GM04503 (cell line): Measurements from ENCODE around the gene FAM13A.
A peak's percentile ranks its signal among the peaks of the same experiment; 100 is the strongest.

Experiments used
- DNase-seq: peaks from one replicate; pipeline ENCODE4 v3.0.0-alpha.2; 2012; ENCODE audit warnings: low read depth

FAM13A gene

GRCh38 chr4:88745581-88746163 lies 311.3 kb downstream of the FAM13A start:
- DNase-seq = no peak

DNA sequence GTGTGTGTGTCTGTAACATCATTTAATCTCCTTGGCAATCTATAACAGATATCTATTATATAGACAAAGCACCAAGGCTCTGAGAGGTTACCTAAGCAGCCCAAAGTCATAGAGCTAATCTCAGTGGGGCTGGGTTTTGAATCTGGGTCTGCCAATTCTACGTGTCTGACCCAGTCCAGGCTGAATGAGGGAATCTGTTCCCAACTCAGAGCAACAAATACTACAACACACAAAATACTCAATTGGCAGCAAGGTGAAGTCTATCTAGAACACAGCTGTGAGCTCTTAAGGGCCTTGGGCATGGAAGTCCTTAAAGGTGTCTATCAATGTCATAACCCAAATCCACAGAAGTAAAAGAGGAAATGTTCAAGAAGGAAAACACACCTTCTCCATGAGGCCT lies 311.8 kb downstream of the FAM13A start:
- DNase-seq = no peak

GRCh38 chr4:88744609-88745008 lies 312.4 kb downstream of the FAM13A start:
- no peak for DNase-seq

DNA sequence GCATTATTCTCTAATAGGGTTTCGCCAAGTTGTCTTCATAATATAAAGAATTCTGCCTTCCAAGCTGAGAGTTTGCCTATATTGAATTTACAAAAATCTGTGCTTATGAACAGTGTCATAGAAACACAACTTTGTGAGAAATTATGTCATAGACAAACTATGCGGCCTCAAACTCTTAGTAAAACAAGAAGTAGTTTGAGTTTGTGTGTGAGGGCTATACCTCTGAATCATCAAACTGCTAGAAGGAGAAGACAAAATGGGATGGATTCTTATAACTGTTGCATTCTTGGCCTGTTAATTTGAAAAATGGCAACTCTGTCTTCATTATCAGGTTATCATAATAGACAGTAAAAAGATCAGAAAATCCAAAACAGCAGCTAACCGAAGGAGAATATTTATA lies 313.3 kb downstream of the FAM13A start:
- DNase-seq = peak; percentile 73

GRCh38 chr4:88742561-88742960 lies 314.4 kb downstream of the FAM13A start:
- DNase-seq = no peak

DNA sequence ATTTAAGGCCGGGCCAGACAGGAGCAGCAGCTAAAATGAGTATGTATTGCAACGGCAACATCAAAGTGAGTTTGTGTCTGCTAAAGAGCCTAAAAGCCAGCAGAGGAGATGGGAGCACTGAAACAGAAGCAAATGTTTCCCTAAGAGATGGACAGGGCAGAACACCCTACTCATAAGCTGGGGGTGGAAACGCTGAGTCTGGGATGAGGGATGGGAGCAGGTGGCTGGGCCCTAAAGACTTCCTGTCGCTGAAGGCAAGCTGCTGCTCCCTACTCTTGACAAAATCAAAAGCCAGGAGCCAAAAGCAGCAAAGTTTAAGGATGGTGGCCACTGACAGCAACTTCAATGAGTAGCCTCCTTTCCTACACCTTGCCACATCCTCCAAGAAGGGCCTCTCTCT lies 318.8 kb downstream of the FAM13A start:
- DNase-seq = no peak

DNA sequence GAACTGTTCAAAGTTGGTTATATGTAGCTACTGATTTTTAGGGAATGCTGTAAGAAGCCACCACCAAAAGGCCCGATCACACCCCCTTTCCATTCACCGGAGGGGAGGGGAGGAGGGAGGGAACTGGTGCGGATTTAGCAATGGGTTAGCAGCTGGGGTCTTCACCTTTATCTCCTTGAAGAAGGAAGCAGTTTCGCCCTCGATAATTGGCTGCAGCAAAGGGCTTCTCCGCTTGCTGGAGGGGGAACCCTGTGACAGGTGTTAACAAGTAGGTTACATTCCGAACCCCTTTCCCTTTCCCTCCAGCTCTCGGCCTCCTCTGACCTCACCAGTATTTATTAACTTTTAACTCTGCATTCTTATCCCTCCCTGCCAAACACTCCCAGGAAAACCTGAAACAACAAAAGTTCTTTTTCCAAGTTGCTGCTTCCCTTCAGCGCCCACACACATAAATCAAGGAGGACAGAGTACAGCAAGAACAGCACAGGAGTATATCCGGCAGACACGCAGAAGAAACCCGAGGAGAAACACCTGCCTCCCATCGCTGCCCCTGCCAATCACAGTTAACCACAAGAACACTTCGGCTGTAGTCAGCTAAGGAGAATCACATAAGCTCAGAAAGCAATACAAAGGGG lies 319.6 kb downstream of the FAM13A start:
- no peak for DNase-seq

GRCh38 chr4:88736264-88736663 lies 320.7 kb downstream of the FAM13A start:
- DNase-seq = no peak

DNA sequence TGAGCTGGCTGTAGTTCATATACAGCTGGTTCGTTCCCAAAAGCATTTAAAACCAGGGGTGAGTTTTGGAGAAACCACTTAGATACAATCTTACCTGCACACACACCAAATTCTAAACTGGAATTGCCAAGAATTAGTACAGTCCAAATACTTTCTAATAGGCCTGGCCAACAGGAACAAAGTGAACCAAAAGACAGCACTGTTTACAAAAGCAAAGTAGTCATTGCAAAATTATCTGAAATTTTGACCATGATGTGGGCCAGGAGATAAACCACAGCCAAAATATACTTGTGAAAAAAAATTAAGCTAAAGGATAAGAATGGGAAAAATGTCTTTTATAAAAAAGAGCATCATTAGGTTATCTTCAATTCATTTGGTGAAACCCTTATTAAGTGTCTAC lies 321.4 kb downstream of the FAM13A start:
- DNase-seq = no peak

GRCh38 chr4:88734403-88734949 lies 322.5 kb downstream of the FAM13A start:
- DNase-seq = no peak

GRCh38 chr4:88732714-88733368 lies 324.1 kb downstream of the FAM13A start:
- no peak for DNase-seq

DNA sequence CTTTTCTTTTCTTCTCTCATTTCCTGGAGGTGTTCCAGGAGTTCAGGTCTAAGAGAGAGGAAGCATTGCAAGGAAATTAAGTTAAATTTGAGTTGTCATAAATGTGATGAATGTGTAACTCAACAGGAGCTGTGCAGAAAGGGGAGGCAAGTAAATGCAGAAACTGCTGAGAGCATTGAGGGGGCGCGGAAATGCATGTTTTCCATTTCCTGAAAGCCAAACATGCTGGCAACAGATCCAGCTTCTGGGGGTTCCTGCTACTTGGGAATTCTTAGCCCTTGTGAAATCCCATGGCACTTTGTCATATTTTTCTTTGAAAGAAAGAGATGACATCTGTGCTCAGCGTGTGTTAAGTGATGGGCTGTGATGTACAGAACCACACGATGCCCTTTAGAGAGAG lies 325.6 kb downstream of the FAM13A start:
- DNase-seq = no peak

DNA sequence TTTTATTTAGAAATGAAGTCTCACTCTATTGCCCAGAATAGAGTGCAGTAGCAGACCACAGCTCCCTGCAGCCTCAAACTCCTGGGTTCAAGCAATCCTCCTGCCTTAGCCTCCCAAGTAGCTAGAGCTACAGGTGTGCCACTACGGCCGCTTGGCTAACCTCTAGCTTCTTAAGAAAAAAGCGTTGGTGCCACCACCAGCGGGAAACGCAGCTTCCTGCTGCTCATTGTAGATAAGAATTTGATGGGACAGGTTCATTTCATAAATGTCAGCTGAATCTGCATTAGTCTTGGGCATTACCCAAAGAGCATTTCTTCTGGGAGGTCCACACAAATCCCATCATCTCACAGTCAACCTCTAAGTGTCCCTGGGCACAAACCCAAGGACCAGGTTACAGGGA lies 326.2 kb downstream of the FAM13A start:
- no peak for DNase-seq

DNA sequence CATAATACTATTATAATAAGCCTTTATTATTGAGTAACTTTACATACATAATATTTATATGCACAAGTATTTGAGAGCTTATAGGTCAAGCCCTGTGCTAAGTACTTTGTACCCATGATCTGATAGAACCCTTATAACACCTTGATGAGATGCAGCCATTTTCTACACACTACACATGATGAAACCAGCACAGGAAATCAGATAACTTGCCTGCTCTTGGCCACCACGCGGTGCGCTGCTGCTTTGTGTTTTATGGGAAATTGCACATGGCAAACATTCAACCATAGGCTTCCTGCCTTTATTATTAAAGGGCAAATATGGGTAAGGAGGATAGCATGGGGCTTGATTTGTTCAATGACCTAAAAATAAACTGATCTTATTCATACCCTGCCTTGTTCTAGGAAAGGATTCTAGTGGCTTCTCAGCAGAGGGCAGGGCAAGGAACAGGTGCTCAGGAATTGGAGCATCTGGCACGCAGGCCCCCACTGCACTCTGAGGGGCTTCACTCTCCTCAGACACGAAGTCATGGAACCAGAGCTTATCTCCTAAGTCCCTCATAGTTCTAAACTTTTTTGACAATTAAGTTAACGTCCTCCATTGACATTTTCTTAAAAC lies 327.7 kb downstream of the FAM13A start:
- DNase-seq = no peak

GRCh38 chr4:88728146-88728545 lies 328.8 kb downstream of the FAM13A start:
- no peak for DNase-seq

GRCh38 chr4:88725986-88726385 lies 331.0 kb downstream of the FAM13A start:
- no peak for DNase-seq

- no peak for DNase-seq
Observed at GRCh38 chr4:88725143-88725542, 331.8 kb downstream of the FAM13A start.

GRCh38 chr4:88724406-88724805 lies 332.6 kb downstream of the FAM13A start:
- DNase-seq = no peak

GRCh38 chr4:88722828-88723227 lies 334.2 kb downstream of the FAM13A start:
- no peak for DNase-seq

GRCh38 chr4:88722276-88722780 lies 334.7 kb downstream of the FAM13A start:
- DNase-seq = no peak

GRCh38 chr4:88720451-88721428 lies 336.2 kb downstream of the FAM13A start:
- DNase-seq = no peak

- DNase-seq = no peak
Observed at GRCh38 chr4:88719381-88719780, 337.6 kb downstream of the FAM13A start.
